Liver (tissue), 9 donors: ENCODE data around the gene SCN4A. TPM values are rescaled to one million over a fixed set of nuclear protein-coding genes. Genes with fewer than 3 reads are reported as not detected.
"Not testable (repeated sequence)": the region's sequence is repeated elsewhere in the genome, so short reads cannot be mapped to it uniquely, and the experiment has no call there.

Experiments
- DNase-seq: peaks from one replicate; pipeline ENCODE4 v3.0.0-alpha.2; 2017; ENCODE audit warnings: low spot score
- H3K27ac ChIP-seq, 2 donors: one replicate each; pipeline ENCODE4 v1.7.0; 2013; ENCODE audit warnings: inconsistent platforms in 2 of 2, low read length in 2 of 2, control low read depth in 1 of 2, low read depth in 1 of 2, mild to moderate bottlenecking in 1 of 2
- H3K27me3 ChIP-seq, 4 donors: one replicate each; pipeline versions ENCODE4 v1.6.1 to v1.7.0; 2013; ENCODE audit warnings: low read length in 3 of 4, inconsistent platforms in 1 of 4, mild to moderate bottlenecking in 1 of 4, moderate library complexity in 1 of 4; ENCODE audit not compliant: control insufficient read depth in 4 of 4, insufficient read depth in 4 of 4
- H3K36me3 ChIP-seq, 4 donors: one replicate each; pipeline versions ENCODE4 v1.6.1 to v1.7.0; 2013; ENCODE audit warnings: low read length in 3 of 4, mild to moderate bottlenecking in 3 of 4, low read depth in 1 of 4, moderate library complexity in 1 of 4; ENCODE audit not compliant: control insufficient read depth in 4 of 4, insufficient read depth in 3 of 4
- H3K4me1 ChIP-seq, 4 donors: one replicate each; pipeline versions ENCODE4 v1.6.1 to v1.7.0; 2013; ENCODE audit warnings: low read length in 3 of 4, mild to moderate bottlenecking in 3 of 4, moderate library complexity in 1 of 4; ENCODE audit not compliant: control insufficient read depth in 4 of 4, insufficient read depth in 4 of 4
- H3K4me3 ChIP-seq, 3 donors: one replicate each; pipeline versions ENCODE4 v1.6.1 to v1.7.0; 2013; ENCODE audit warnings: low read length in 3 of 3, control low read depth in 1 of 3, low read depth in 1 of 3, mild to moderate bottlenecking in 1 of 3
- H3K9ac ChIP-seq, 2 donors: one replicate each; pipeline ENCODE4 v1.7.0; 2013; ENCODE audit warnings: low read length in 2 of 2, mild to moderate bottlenecking in 2 of 2, moderate library complexity in 2 of 2, control low read depth in 1 of 2, low read depth in 1 of 2
- H3K9me3 ChIP-seq, 4 donors: one replicate each; pipeline versions ENCODE4 v1.6.1 to v1.7.0; 2013; ENCODE audit warnings: low read length in 3 of 4; ENCODE audit not compliant: control insufficient read depth in 4 of 4
- ATF3 ChIP-seq: IDR thresholded peaks from 2 replicates; pipeline ENCODE4 v1.6.1; 2016; ENCODE audit warnings: antibody characterized with exemption
- CTCF ChIP-seq: fragments of 150-350 bp; IDR thresholded peaks from 2 replicates; pipeline ENCODE4 v1.5.1; 2017; ENCODE audit warnings: improper control_type of control experiment, low read depth, low read length; ENCODE audit not compliant: missing input control
- GABPA ChIP-seq, 2 donors: IDR thresholded peaks in 1 of 2; conservative IDR thresholded peaks in 1 of 2; 2 replicates each; pipeline ENCODE4 v1.6.1; 2016; ENCODE audit warnings: antibody characterized with exemption in 2 of 2, mild to moderate bottlenecking in 1 of 2, moderate library complexity in 1 of 2
- HNF4G ChIP-seq: IDR thresholded peaks from 2 replicates; pipeline ENCODE4 v1.6.1; 2016; ENCODE audit warnings: antibody characterized with exemption
- MAX ChIP-seq: IDR thresholded peaks from 2 replicates; pipeline ENCODE4 v1.6.1; 2016; ENCODE audit warnings: antibody characterized with exemption
- NR2F2 ChIP-seq: IDR thresholded peaks from 2 replicates; pipeline ENCODE4 v1.6.1; 2016; ENCODE audit warnings: antibody characterized with exemption
- SP1 ChIP-seq: IDR thresholded peaks from 2 replicates; pipeline ENCODE4 v1.6.1; 2018; ENCODE audit warnings: antibody characterized with exemption, mild to moderate bottlenecking
- YY1 ChIP-seq: IDR thresholded peaks from 2 replicates; pipeline ENCODE4 v1.6.1; 2016; ENCODE audit warnings: antibody characterized with exemption, mild to moderate bottlenecking
- WGBS: extraction: QIAGEN DNeasy Blood & Tissue Kit; methylation state at CpG from one replicate; pipeline ENCODE4 v1.1.7; 2013; 5-methylcytosine and 5-hydroxymethylcytosine counted together
- polyA plus RNA-seq, 2 donors: library from polyadenylated mRNA; stranded (reverse) in 1 of 2; unstranded in 1 of 2; fragments of 200-250 nt in 1 of 2; fragments of >200 nt in 1 of 2; fragmentation: Nextera tagmentation in 1 of 2; extraction: Ambion mirVana in 1 of 2; gene quantifications; one replicate each; pipeline versions ENCODE4 v1.2.1 to v1.2.3, GENCODE V29; 2013 to 2015
- total RNA-seq, 2 donors: library from RNA; depleted of rRNA; stranded (reverse); fragments of >200 nt; gene quantifications; one replicate each; pipeline ENCODE4 v1.2.3, GENCODE V29; 2014
- donor health status: healthy.
- donor health status: healthy.
- donor health status: healthy.
- donor health status: healthy.
- donor health status: healthy.

Gene SCN4A
- total and polyA plus RNA-seq, 4 donors = 0.04 to 1.3 (median 0.43) TPM

GRCh38 chr17:64020056-64020766 lies 47.5 kb upstream of the SCN4A start, which contains the start of gene ICAM2:
Gene ICAM2 (minus strand): TSS chr17:64020633. CDS start chr17:64006691, 13,942 bp downstream.
- H3K27ac ChIP-seq = peak within 1 kb of the TSS; percentile 67 to 87
- H3K27me3 ChIP-seq = no peaks in the 10 kb centered on the region
- H3K9ac ChIP-seq = peak within 1 kb of the TSS; percentile 42 to 74
- 40% methylated on average over 23 of the region's 23 CpGs for WGBS
- no peaks in the 10 kb centered on the region for H3K4me1 ChIP-seq
- no peak for DNase-seq
- H3K4me3 ChIP-seq = peak within 1 kb of the TSS; percentile 35 to 67 (median 38)
- no peaks in the 10 kb centered on the region for H3K9me3 ChIP-seq
- peak; percentile 19 to 38 for TF ChIP-seq GABPA (IDR thresholded peaks at IDR 0.05 in 1 of 2, conservative IDR thresholded peaks at IDR 0.05 in 1 of 2)
- peak; percentile 41 for TF ChIP-seq MAX
- TF ChIP-seq SP1 = peak; percentile 30
- no peak for TF ChIP-seq HNF4G
- no peak for TF ChIP-seq CTCF
- TF ChIP-seq NR2F2 = no peak
- no peaks in the 10 kb centered on the region for H3K36me3 ChIP-seq

GRCh38 chr17:64019551-64019961 lies 46.8 kb upstream of the SCN4A start:
- H3K27me3 ChIP-seq, H3K36me3 ChIP-seq, H3K4me1 ChIP-seq, H3K9me3 ChIP-seq, DNase-seq: not testable (repeated sequence)
- Histone ChIP-seq H3K9ac (peak overlapping the region; percentile 42 to 74), H3K27ac (peak overlapping the region; percentile 67 to 87), H3K4me3 (peak overlapping the region in 1 of 3 donors; percentile 38)
- WGBS = 76% methylated on average over 9 of the region's 9 CpGs

- H3K4me3 ChIP-seq = no peak overlapping the region
- H3K4me1 ChIP-seq = no peaks in the 10 kb centered on the region
- H3K36me3 ChIP-seq = no peaks in the 10 kb centered on the region
- TF ChIP-seq YY1 (no peak), ATF3 (no peak), CTCF (peak; percentile 24)
- no peaks in the 10 kb centered on the region for H3K9me3 ChIP-seq
- no peak overlapping the region for H3K9ac ChIP-seq
- H3K27ac ChIP-seq = no peak overlapping the region
- DNase-seq = no peak
- H3K27me3 ChIP-seq = no peaks in the 10 kb centered on the region
- WGBS = 85% methylated on average over 2 of the region's 2 CpGs
Observed at GRCh38 chr17:64017381-64017980, 44.8 kb upstream of the SCN4A start.
